Islet precursor cell (in vitro differentiated cells): ENCODE measurements around the gene SMIM33.
"Not testable (repeated sequence)": the region's sequence is repeated elsewhere in the genome, so short reads cannot be mapped to it uniquely, and the experiment has no call there.

ENCODE experiments used
- DNase-seq: peaks from one replicate; pipeline ENCODE4 v3.0.0-alpha.2; 2018

The SMIM33 gene

DNA sequence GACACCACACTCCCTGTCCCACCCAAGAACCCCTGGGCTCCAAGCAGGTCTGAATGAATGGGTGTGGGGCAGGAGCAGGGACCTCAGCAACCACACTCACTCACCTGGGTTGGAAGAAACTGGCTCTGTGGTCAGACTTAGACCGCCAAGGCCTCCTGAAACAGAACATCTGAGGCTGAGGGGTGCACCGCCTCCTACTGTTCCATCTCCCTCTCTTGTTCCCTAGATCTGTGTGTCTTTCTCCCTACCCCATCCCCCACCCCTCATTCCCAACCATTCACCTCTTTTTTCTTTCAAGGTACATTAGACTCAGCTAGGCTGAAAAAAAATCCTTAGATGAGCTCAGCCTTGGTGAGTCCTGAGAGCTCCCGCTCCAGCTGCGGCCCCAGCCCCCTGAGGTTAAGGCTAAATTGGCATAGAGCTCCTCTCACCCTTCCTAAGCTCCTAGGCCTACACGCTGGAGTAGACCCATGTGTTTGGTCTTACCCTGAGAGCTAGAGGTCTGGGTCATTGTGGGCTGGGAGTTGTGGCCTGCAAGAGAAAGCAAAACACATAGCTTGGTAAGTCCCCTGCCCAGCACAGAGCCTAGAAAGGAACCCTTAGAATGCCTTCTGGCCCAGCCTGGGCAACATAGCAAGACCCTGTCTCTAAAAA lies 13.0 kb upstream of the SMIM33 start:
- no peak for DNase-seq

DNA sequence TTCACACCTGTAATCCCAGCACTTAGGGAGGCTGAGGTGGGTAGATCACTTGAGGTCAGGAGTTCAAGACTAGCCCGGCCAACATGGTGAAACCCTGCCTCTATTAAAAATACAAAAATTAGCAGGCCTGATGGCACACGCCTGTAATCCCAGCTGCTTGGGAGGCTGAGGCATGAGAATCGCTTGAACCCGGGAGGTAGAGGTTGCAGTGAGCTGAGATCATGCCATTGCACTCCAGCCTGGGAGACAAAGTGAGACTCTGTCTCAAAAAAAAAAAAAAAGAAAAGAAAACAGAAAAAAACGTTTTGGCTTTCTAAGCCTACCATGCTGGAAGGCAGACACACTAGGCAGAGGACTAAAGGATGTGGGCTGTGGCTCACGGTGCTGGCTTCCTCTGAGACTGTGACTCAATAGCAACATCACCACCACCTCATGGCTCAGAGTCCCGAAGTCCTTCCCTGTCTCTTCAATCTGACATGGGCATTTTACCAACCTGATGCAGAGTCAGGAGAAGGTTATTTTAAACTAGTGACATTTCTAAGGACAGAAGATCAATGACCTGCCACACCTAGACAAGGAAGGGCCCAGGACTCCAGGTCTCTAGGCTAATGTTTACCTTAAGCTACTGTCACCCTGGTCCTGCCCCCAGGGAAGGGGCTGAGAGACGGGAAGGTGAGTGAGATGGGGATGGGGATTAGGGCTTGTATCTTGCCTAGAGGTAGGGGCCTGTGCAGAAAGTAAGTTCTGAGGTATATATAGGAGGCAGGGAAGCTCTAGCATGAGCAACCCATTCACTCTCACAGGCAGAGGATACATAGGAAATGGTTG lies 12.0 kb upstream of the SMIM33 start:
- DNase-seq = no peak

DNA sequence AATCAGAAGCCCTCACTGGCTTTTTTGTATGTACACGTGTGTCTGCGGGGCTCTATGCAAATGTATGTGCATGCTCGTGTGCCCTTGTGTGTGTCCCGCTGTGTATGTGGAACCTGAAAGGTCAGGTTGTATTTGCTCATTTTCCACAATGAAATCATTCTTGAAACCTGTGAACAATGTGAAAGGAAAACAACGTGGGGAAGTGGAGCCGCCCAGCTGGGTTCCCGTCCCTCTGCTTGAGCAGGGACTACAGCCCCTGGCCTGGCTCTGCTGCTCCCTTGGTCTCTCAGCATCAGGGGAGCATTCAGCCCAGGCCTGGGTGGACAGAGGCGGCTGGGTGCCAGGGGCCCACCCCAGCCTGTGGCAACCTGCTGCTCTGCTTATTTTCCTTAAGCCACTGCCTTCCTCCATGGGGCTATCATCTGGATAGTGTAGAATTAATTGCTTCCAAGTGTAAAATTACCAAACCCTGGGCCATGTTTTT lies 11.3 kb upstream of the SMIM33 start:
- no peak for DNase-seq

DNA sequence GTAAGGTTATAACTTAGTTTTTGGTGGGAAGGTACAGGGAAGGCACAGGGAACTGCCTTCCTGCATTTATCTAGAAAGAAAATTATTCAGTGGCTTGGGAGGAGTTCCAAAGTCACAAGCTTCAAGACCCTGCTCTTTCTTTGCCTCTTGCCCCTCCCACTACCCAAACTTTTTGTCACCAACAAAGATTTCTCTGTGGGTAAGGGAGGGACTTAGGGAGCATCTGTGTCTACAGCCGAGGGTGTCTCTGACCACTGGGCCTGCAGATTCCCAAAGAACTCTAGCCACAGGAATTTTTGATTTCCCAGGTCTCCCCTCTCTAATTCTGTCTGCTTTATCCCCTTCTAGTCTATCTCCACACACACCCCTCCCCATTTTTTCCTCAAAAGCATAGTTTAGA lies 10.3 kb upstream of the SMIM33 start:
- no peak for DNase-seq

DNA sequence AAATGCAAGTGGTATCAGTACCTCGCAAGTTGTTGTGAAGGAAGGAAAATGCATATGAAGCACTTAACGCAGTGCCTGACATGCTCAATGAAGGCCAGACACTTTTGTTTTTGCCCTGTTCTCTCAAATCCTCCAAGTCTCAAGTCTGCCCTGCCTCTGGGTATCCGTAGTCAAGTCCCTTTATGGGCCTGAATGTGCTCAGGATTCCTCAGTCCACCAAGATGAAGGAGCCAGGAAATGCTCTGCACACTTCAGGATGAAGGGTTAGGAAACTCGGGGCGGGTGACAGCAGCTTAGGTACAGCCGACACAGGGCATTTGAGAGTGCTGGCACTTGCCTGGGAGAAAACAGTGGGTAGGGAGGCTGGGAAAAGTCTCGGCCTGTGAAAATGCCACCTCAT lies 9.6 kb upstream of the SMIM33 start:
- DNase-seq = no peak

DNA sequence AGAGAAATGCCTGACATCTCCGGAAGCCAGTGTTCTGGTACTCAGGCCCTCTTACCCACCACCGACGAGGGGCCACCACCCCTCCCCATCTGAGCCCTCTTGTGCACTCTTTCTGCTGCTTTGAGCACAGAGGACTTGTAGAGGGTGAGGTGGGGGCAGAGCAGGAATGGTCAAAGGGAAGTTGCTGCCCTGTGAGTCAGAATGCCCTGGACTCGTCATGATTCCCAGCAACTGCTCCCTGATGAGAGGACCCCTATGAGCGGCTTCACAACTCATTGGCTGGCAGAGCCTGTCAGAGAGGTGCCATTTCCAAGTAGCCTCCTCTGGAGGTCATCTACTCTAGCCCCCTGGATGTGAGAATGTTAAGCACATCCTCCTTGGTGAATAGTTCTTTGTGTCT lies 9.1 kb upstream of the SMIM33 start:
- DNase-seq = no peak

DNA sequence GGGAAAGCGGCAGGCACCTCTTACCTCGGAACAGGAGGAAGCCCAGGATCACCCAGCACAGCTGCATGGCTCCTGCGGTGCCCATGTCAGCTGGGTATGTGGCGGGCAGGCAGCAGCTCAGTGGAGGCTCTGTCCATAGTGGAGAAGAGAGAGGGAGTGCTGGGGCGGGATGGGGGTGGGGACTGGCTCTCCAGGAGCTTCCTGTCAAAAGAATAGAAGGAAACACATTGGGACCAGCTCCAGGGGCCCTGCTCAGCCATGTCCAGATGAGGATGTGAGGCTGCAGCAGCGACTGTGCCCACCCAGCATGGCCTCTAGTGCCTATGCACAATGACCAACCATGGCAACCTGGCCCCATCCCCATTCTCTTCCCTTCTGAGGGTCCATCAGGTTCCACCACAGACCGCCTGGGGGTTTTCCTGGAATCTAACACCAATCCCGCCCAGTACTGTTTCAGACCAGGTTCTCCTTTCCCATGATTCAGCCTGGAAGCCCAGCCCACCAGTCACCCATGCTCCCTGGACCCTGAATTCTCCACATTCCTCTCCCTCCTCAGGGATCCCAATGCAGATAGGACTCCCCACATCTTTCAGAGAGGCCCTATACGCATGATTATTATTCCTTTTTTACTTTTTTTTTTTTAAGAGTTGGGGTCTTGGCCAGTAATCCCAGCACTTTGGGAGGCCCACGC lies 8.1 kb upstream of the SMIM33 start, which contains the start of gene ECSCR:
Gene ECSCR (minus strand): TSS at position 158 of the 691 bp plus-strand sequence. CDS start 73 bp downstream, at position 85.
- DNase-seq = no peak

DNA sequence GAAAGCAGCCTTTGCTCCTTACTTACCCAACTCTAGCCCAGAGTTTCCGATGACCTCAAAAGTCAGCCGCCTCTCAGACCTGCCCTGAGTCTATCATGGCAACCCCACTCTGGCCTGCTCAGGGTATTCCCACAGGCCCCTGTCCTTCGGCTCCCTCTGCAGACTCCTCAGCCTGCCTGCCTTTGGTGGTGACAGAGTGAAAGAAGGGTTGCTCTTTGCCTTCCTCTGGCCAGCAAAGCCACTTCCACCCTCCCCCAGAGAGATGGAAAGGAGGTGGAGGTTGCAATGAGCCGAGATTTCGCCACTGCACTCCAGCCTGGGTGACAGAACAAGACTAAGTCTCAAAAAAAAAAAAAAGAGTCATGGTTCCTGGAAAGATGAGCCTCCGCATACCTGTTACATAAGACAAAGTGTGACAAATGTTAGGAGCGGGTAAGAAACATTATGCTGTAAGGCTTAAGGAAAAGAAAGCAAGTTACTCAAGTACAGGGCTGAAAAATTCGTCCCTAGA lies 2.3 kb upstream of the SMIM33 start:
- DNase-seq = no peak

DNA sequence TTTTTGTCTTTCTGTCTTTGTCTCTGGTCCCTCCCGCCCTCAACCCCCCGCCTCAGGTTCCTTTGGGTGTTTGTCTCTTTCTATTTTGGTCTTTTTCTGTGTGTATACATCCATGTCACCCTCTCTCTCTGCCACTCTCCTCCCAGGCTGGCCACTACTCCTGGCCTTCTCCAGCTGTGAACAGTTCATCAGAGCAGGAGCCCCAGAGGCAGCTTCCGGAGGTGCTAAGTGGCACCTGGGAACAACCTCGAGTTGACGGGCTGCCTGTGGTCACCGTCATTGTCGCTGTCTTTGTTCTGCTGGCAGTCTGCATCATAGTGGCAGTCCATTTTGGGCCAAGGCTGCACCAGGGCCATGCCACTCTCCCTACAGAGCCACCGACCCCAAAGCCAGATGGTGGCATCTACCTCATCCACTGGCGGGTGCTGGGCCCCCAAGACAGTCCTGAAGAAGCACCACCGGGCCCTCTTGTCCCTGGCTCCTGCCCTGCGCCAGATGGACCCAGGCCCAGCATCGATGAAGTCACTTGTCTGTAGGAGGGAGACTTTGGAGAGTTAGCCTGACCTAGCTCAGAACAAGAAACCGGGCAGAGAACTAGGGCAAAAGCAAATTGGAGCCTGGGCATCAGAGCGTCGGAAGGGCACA lies 1.7 kb downstream of the SMIM33 start:
- no peak for DNase-seq

DNA sequence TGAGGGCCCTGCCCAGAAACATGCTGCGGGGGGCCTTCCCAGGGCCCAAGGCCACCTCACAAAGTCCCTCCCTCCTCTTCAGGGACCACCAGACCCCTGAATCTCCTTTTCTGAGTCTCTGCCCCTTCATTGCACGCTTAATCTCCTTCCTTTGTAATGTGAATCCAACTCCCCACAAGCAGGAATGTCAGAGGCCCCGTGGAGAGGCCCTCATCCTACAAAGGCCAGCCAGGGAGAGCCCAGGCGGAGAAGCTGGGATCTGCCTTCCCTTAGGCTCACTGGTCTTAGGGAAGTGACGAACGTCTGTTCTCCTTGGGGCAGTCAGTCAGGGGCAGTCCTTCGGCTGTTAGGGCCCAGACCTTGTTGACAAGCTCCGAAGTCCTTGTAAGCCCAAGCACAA lies 2.3 kb downstream of the SMIM33 start:
- no peak for DNase-seq

DNA sequence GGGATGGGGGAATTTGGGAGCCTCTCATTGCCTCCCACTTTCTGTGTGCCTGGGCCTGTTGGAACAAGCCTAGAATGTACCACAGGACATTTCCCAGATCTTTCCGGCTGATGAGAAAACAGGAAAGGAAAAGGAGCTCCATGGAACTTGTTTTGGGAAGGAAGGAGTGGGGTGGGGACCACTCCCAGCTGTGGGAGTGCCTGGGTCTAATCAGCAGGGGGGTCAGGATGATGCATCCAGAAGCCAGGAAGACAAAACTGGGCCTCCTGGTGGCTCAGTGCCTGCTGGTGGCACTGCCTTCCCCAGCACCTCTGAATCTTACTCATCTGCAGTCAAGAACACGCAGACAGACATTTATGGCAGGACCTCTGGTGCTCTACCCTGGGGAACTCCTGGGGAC lies 2.8 kb downstream of the SMIM33 start:
- no peak for DNase-seq

DNA sequence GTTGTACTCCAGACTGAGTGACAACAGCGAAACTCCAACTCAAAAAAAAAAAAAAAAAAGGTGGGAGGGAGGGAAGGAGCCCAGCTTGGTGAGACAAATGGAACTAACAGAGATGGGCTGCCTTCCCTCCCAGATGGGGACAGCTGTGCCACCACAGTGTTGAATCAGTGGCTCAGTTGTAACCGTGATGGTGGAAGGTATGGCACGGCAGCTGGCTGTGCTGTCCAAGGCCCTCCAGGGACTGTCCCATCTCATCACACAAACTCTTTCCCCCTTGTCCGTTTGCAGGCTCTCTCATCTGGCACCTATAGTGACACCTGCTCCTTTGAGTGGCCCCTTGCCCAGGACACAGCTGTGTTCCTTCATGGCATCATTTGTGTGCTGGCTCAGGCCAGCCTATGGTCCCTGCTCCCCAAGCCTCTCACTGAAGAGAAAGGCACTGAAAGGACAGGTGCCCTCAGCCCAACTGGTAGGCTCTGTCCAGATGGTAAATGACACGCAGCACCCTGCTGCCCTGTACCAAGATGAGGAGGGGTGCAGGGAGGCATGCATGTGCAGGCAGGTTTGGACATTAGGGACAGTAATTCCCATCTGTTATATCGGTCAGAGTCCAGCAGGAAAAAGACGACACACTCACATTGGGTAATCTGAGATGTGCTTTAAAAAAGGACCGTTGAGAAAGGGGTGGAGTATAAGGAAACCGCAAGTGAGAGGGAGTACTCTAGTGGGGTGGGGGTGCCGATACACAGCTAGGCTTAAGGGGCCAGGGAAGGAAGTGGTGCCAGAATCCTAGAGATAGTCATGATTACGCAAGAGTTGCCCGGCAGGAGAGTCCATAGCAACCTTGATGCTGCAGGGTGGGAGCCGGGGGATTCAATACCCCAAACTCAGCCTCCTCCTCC lies 4.3 kb downstream of the SMIM33 start:
- no peak for DNase-seq

DNA sequence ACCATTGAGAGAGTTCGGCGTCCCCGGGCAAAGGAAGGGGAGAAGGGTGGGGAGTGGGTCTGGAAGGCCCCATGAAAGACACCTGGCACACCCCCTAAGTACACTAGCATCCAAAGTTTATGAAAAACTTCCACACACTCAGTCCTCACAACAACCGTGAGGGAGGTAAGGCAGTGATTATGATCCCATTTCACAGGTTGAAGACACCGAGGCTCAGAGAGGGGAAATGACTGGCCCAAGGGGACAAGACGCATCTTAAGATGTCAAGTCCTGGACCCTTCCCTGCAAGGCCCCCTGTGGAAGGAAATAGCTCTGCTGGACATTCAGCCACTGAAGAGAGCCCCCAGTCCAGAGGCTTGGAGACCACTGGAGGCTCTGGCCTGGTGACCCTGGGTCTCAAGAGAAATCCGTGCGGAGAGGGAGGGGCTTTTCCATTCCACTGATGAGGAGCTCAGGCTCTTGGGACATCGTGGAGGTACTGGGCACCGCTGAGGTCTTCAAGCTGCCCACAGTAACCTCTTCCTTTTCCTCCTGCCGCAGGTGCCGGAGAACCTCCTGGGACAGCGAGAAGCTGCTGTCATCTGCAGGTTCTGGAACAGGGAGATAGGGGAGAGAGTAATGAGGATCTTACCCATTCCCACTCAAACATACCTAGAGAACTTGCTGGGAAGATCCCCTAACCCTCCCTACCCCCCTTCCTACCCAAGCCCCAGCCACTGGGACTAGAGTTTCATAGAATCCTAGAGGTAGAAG lies 5.2 kb downstream of the SMIM33 start:
- no peak for DNase-seq

DNA sequence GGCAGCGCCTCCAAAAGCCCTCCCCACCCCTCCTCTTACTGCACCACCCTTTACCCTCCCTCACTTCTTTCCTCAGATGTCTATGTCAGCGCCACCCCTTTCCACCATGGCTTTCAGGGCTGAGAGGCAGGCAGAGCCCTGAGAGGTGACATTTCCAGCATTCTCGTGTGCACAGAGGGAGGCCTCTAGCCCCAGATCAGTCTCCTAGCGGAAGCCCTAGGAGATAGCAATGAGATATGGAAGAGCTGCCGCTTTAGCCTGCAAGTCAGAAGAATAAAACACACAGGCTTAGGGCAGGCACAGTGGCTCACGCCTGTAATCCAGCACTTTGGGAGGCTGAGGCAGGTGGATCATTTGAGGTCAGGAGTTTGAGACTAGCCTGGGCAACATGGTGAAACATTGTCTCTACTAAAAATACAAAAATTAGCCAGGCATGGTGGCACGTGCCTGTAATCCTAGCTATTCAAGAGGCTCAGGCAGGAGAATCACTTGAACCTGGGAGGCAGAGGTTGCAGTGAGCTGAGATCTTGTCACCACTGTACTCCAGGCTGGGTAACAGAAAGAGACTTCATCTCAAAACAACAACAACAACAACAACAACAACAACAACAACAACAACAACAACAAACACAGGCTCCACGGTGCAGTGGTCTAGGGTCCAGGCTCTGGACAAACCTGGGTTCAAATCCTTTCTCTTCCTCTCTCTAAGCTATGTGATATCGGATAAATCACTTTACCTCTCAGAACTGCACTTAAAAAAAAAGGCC lies 8.0 kb downstream of the SMIM33 start:
- DNase-seq = not testable (repeated sequence)

DNA sequence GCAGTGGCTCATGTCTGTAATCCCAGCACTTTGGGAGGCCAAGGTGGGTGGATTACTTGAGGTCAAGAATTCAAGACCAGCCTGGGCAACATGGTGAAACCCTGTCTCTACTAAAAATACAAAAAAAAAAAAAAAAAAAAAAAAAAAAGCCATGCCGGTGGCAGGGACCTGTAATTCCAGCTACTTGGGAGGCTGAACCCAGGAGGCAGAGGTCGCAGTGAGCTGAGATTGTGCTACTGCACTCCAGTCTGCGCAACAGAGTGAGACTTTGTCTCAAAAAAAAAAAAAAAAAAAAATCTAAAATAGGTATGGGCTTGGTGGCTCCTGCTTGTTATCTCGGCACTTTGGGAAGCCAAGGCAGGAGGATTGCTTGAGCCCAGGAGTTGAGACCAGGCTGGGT lies 8.9 kb downstream of the SMIM33 start:
- not testable (repeated sequence) for DNase-seq

DNA sequence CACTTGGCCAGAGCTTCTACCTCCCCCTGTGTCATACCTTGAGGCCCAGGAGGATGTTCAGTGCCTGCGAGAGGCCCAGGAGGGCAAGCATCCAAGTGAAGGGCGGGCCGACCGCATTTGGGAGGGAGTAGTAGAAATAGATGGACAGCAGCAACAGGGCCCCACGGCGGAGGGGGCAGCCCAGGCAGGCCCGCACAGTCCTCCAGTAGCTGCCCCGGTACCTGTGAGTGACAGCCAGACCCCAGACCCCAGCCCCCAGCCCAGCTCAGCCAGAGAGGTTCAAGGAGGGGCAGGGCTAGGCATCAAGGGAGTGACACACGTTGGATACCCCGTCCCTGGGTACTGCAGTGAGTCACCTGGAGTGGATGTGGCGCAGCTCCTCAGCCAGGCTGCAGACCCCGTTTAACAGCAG lies 10.3 kb downstream of the SMIM33 start:
- no peak for DNase-seq

DNA sequence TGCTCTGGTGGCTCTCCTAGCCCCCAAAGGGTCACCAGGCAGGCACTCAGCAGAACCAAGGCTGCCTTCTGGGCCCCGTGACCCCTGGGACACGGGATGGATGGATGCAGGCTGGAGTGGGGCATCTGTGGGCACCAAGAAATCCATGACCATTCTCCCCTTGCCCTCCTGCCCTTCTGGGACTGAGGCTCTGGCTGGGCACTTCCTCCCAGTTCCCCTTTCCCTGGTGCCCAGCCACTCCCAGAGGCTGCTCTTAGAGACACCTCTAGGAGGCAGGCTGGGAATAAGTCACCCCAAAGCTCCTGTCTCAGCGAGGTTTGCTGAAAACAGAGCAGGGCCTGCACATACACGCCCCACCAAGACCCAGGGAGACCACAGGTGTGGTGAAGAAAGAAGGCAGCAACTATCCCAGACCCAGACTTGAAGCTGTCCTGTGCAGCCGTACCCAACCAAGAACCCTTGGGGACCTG lies 10.8 kb downstream of the SMIM33 start:
- no peak for DNase-seq

DNA sequence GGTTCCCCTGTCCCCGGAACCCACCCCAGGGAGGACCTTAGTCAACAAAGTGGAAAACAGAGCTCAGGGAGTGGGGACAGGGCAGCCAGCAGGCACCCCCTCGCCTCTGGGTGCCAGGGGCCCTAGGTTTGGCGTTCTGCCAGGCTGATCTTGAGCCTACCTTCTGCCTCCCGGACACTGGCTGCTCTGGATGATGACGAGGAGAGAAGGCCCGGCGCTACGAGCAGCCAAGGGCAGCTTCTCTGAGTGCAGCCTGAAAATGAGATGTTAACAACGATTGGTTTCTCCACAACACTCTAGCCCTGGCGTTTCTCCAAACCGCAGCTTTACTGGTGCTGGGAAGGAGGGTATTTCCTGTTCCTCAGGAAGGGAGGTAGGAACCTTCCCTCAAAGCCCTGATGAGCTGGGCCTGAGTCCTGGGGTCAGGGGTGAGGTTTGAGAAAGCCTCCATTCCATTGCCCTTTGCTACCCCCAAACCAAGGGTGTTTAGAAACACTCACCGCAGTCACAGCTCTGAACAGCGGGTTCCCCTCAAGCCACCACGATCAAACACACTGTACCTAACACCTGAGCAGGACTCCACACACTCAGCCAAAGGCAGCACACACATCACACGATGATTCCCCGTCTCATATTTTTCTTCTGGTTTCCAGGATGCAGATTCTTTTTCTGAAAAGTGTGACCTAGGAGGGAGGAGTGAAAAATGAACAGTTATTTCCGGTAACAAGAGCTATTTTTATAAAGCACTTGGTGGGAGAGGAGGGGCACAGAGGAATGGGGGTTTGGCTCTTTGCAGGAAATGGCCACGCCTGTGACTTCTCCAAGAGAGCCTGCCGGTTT lies 11.5 kb downstream of the SMIM33 start, which contains the start of gene STING1:
Gene STING1 (minus strand): TSS at position 709 of the 840 bp plus-strand sequence. CDS start 1,054 bp downstream, outside the sequence.
- DNase-seq = no peak

DNA sequence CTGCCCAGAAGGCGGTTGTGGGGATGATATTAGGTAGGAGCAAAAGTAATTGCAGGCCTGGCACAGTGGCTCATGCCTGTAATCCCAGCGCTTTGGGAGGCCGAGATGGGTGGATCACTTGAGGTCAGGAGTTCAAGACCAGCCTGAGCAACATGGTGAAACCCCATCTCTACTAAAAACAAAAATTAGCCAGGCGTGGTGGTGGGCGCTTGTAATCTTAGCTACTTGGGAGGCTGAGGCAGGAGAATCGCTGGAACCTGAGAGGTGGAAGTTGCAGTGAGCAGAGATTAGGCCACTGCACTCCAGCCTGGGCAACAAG lies 12.0 kb downstream of the SMIM33 start:
- not testable (repeated sequence) for DNase-seq
